Renal cortex interstitium (tissue), 3 donors: ENCODE results near the gene GARIN3. TPM values are rescaled to one million over a fixed set of nuclear protein-coding genes. Genes with fewer than 3 reads are reported as not detected.

Experiments
- polyA plus RNA-seq, 3 donors: library from polyadenylated mRNA; unstranded; fragments of 120-200 nt; gene quantifications; one replicate each; pipeline ENCODE4 v1.2.1, GENCODE V29; 2013; ENCODE audit not compliant: insufficient read length in 3 of 3

Gene GARIN3
- polyA plus RNA-seq, 3 donors = not detected

Other genes starting within 250 kb of the GARIN3 start
- under 1 TPM; 0.19 to 0.98 (median 0.64) TPM for gene TIMD4, start 203.0 kb downstream of the GARIN3 start, polyA plus RNA-seq
- gene HAVCR1, start 107.1 kb downstream of the GARIN3 start, polyA plus RNA-seq = 1 to 10 TPM in 2 of 3 donors, under 1 TPM in 1; 0.72 to 7.0 (median 2.8) TPM
- gene HAVCR2, start 57.2 kb downstream of the GARIN3 start, polyA plus RNA-seq = 10 to 100 TPM in 2 of 3 donors, 1 to 10 TPM in 1; 4.5 to 13.9 (median 11.9) TPM
- gene MED7, start 23.4 kb downstream of the GARIN3 start, polyA plus RNA-seq = 10 to 100 TPM; 20.2 to 21.9 (median 21.2) TPM
- gene ITK, start 14.6 kb upstream of the GARIN3 start, polyA plus RNA-seq = under 1 TPM; 0.14 to 0.57 (median 0.14) TPM
- gene CYFIP2, start 99.9 kb upstream of the GARIN3 start, polyA plus RNA-seq = 100 to 1,000 TPM; 103 to 142 (median 109) TPM